ENCODE data around the gene BCAS1.

GRCh38 chr20:53914091-53914780 lies 156.2 kb downstream of the BCAS1 start:
- TF ChIP-seq EZH2 (IDR thresholded peaks at IDR 0.05; ENCODE audit: borderline replicate concordance, low read length), result no peak
- no peak for TF ChIP-seq CTCF (conservative IDR thresholded peaks at IDR 0.05 in 1 of 2, IDR thresholded peaks at IDR 0.05 in 1 of 2; ENCODE audit: extremely low read depth in 1 of 2, insufficient read depth in 1 of 2, low read depth in 1 of 2, low read length in 2 of 2)
